ENCODE data around the gene ZC3HAV1L.

Gene ZC3HAV1L

GRCh38 chr7:139047970-139048369 lies 12.1 kb upstream of the ZC3HAV1L start:
- no peak for DNase-seq (ENCODE audit: low spot score)
- in situ Hi-C loops (cut with MboI; ENCODE audit: low sequenced_read_pairs, unreplicated experiment): no loop called here
- TF ChIP-seq CTCF (IDR thresholded peaks at IDR 0.05; ENCODE audit: borderline replicate concordance, control extremely low read depth, extremely low read depth, insufficient read depth, missing control alignments): no peak

GRCh38 chr7:139046143-139046542 lies 10.3 kb upstream of the ZC3HAV1L start:
- TF ChIP-seq CTCF (IDR thresholded peaks at IDR 0.05; ENCODE audit: borderline replicate concordance, control extremely low read depth, extremely low read depth, insufficient read depth, missing control alignments): no peak
- in situ Hi-C loops (cut with MboI; ENCODE audit: low sequenced_read_pairs, unreplicated experiment): no loop called here
- no peak for DNase-seq (ENCODE audit: low spot score)

- in situ Hi-C loops (cut with MboI; ENCODE audit: low sequenced_read_pairs, unreplicated experiment): no loop called here
- no peak for TF ChIP-seq CTCF (IDR thresholded peaks at IDR 0.05; ENCODE audit: borderline replicate concordance, control extremely low read depth, extremely low read depth, insufficient read depth, missing control alignments)
- no peak for DNase-seq (ENCODE audit: low spot score)
These were observed 9.3 kb upstream of the ZC3HAV1L start for GRCh38 chr7:139044813-139045794.

GRCh38 chr7:139043823-139044812 lies 8.3 kb upstream of the ZC3HAV1L start:
- TF ChIP-seq CTCF (IDR thresholded peaks at IDR 0.05; ENCODE audit: borderline replicate concordance, control extremely low read depth, extremely low read depth, insufficient read depth, missing control alignments): no peak
- in situ Hi-C loops (cut with MboI; ENCODE audit: low sequenced_read_pairs, unreplicated experiment): no loop called here
- DNase-seq (ENCODE audit: low spot score): no peak

- in situ Hi-C loops (cut with MboI; ENCODE audit: low sequenced_read_pairs, unreplicated experiment): no loop called here
- no peak for DNase-seq (ENCODE audit: low spot score)
- no peak for TF ChIP-seq CTCF (IDR thresholded peaks at IDR 0.05; ENCODE audit: borderline replicate concordance, control extremely low read depth, extremely low read depth, insufficient read depth, missing control alignments)
These were observed 5.7 kb upstream of the ZC3HAV1L start for GRCh38 chr7:139041378-139042085.

- no peak for TF ChIP-seq CTCF (IDR thresholded peaks at IDR 0.05; ENCODE audit: borderline replicate concordance, control extremely low read depth, extremely low read depth, insufficient read depth, missing control alignments)
- in situ Hi-C loops (cut with MboI; ENCODE audit: low sequenced_read_pairs, unreplicated experiment): no loop called here
- DNase-seq (ENCODE audit: low spot score): no peak
These were observed 2.8 kb upstream of the ZC3HAV1L start for GRCh38 chr7:139038691-139039090.

All from GM13976 (cell line).